ENCODE results near the gene SLC22A16. TPM values are rescaled to one million over a fixed set of nuclear protein-coding genes. Genes with fewer than 3 reads are reported as not detected.

SLC22A16 gene
- total and polyA plus RNA-seq, 2 of the 8 experiments (the other 6 are each of a cell fraction or from before 2014, with no cell fraction given): not detected

GRCh38 chr6:110511401-110511800 lies 35.0 kb upstream of the SLC22A16 start:
- Histone ChIP-seq H3K4me1 (replicated peaks in 1 of 4; ENCODE audit: control insufficient read depth in 3 of 4, insufficient read depth in 4 of 4, low read length in 3 of 4) (peaks cover 4 to 7% (median 6%) of the 10 kb centered on the region in 4 experiments; a peak in 6 of 7 replicates), H2AFZ (ENCODE audit: low read length) (no peak overlapping the region), H3K23ac (ENCODE audit: insufficient read length) (no peak overlapping the region), H3K27ac (ENCODE audit: low read depth, low read length) (no peak overlapping the region), H3K4me2 (ENCODE audit: insufficient read depth in 1 of 2, low read depth in 2 of 2, low read length in 2 of 2) (peak overlapping the region; percentile 10 to 52), H2BK12ac (ENCODE audit: low read depth, low read length) (no peak overlapping the region; the same call in 1 of the 2 replicates), H3K4ac (replicated peaks; ENCODE audit: insufficient read length, low read depth, low read length) (no peak overlapping the region), H4K91ac (replicated peaks; ENCODE audit: insufficient read length, low read length) (no peak overlapping the region), H3K4me3 (ENCODE audit: extremely low read depth in 1 of 4, insufficient read depth in 2 of 4, low read depth in 3 of 4, low read length in 4 of 4) (peak overlapping the region in 1 of 4 experiments; percentile 25; a peak in 1 of 8 replicates), H4K5ac (ENCODE audit: insufficient read length, low read depth, low read length) (no peak overlapping the region), H4K20me1 (replicated peaks in 1 of 2; ENCODE audit: control insufficient read depth in 1 of 2, insufficient read depth in 2 of 2, low read length in 2 of 2) (no peaks in the 10 kb centered on the region), H2BK5ac (ENCODE audit: low read depth, low read length) (peak overlapping the region; percentile 22; the same call in 1 of the 2 replicates), H3K9ac (replicated peaks in 1 of 4; ENCODE audit: extremely low read depth in 1 of 4, low read depth in 3 of 4, low read length in 3 of 4) (no peak overlapping the region), H2BK15ac (ENCODE audit: low read length) (no peak overlapping the region), H3K79me2 (ENCODE audit: control insufficient read depth in 1 of 2, insufficient read depth in 2 of 2, low read length in 2 of 2) (no peaks in the 10 kb centered on the region), H3K23me2 (ENCODE audit: low read depth, low read length) (no peaks in the 10 kb centered on the region), H4K8ac (ENCODE audit: extremely low read depth, insufficient read depth, low read length) (no peak overlapping the region), H3K56ac (replicated peaks; ENCODE audit: insufficient read length, low read depth, low read length) (no peak overlapping the region), H3K36me3 (ENCODE audit: control insufficient read depth in 2 of 4, insufficient read depth in 4 of 4, low read length in 3 of 4) (no peaks in the 10 kb centered on the region), H3K27me3 (replicated peaks in 1 of 4; ENCODE audit: control insufficient read depth in 3 of 4, extremely low read depth in 1 of 4, insufficient read depth in 3 of 4, low read length in 3 of 4) (no peaks in the 10 kb centered on the region; a peak in 2 of 7 replicates), H2AK5ac (ENCODE audit: low read depth, low read length) (0 out of 2 replicates have a peak overlapping the region, but pooled peaks have one; percentile 49), H2BK20ac (ENCODE audit: low read length) (no peak overlapping the region), H3K9me3 (ENCODE audit: insufficient read depth in 2 of 2, low read depth in 1 of 2, low read length in 1 of 2) (peaks cover 2% of the 10 kb centered on the region in 2 experiments; a peak in 2 of 4 replicates), H3K18ac (ENCODE audit: extremely low read depth, low read length) (no peak overlapping the region), H3K14ac (ENCODE audit: insufficient read length) (no peak overlapping the region), H3K79me1 (ENCODE audit: low read depth, low read length) (no peaks in the 10 kb centered on the region), H2BK120ac (replicated peaks; ENCODE audit: low read depth, low read length) (no peak overlapping the region)
- WGBS, 2 experiments (ENCODE audit: extremely low coverage in 1 of 2, insufficient coverage in 1 of 2, insufficient read length in 1 of 2, insufficient replicate concordance in 2 of 2, low coverage in 1 of 2, low lambda C conversion rate in 2 of 2, missing lambda C conversion rate in 1 of 2): 38% methylated on average over 1 of the region's 1 CpG; no CpG with 5 or more reads in 1 of the 2 experiments
- ChIA-PET POLR2A (ENCODE audit: partially characterized antibody) (interaction anchor here (0.7 to 1.7 kb wide), 8 partner anchors 11 to 447 kb away, joined by 3 to 5 read pairs (median 4); partner anchors contain the start of genes AMD1, CDK19 and GTF3C6), CTCF (ENCODE audit: partially characterized antibody) (interaction anchor here (0.9 to 1.8 kb wide), 5 partner anchors 15 to 54 kb away, joined by 3 to 4 read pairs (median 3); no protein-coding TSS in a partner anchor)
- FAIRE-seq: peak; percentile 98
- peak; percentile 52 to 84 for DNase-seq (ENCODE audit: low read depth in 1 of 2, low spot score in 2 of 2)
- TF ChIP-seq CTBP2 (IDR thresholded peaks at IDR 0.05; ENCODE audit: borderline replicate concordance, insufficient read depth, insufficient read length, low read length) (no peak), NRF1 (IDR thresholded peaks at IDR 0.05; ENCODE audit: low read depth, low read length) (no peak), MAX (IDR thresholded peaks at IDR 0.05) (no peak; the same call in 1 of the 2 replicates), CHD2 (IDR thresholded peaks at IDR 0.05; ENCODE audit: low read length) (0 out of 2 replicates have a peak, but pooled peaks have one; percentile 22), SP1 (IDR thresholded peaks at IDR 0.05; ENCODE audit: low read depth, low read length) (peak; percentile 82), RXRA (IDR thresholded peaks at IDR 0.05; ENCODE audit: insufficient read depth, low read depth, low read length) (no peak), SAP30 (IDR thresholded peaks at IDR 0.05; ENCODE audit: insufficient read depth, insufficient replicate concordance, low read length) (no peak), POU5F1 (IDR thresholded peaks at IDR 0.05; ENCODE audit: low read depth, low read length) (peak; percentile 67), BRCA1 (IDR thresholded peaks at IDR 0.05; ENCODE audit: low read depth, low read length) (no peak), SIRT6 (IDR thresholded peaks at IDR 0.05; ENCODE audit: low read length) (no peak), GTF2F1 (IDR thresholded peaks at IDR 0.05; ENCODE audit: borderline replicate concordance, low read depth, low read length) (no peak), TCF12 (IDR thresholded peaks at IDR 0.05; ENCODE audit: low read depth, low read length) (peak; percentile 88), ZNF274 (IDR thresholded peaks at IDR 0.05; ENCODE audit: borderline replicate concordance, extremely low read depth, low read length) (no peak)
